Panc1 (cell line): Measurements from ENCODE around the gene USP16. TPM values are rescaled to one million over a fixed set of nuclear protein-coding genes. Genes with fewer than 3 reads are reported as not detected.

Experiments used
- ATAC-seq: fragments of 200-7000 bp; cut with Tn5 transposase; 2 replicates; pipeline ENCODE4 v1.9.1; 2020; ENCODE audit warnings: mild to moderate bottlenecking, moderate library complexity
- BruUV-seq: library from RNA; stranded (reverse); fragments of 400-500 nt; replicated peaks from 2 replicates; lab custom pipeline; 2021; lab: Mats Ljungman, UMichigan
- CTCF ChIA-PET: fragments of 300-600 bp; sonication (Branson Sonifier 250); formaldehyde crosslinking; loops from one replicate; lab custom pipeline; 2022; ENCODE audit warnings: antibody characterized with exemption; lab: Charles Lee
- POLR2A ChIA-PET: fragments of 300-600 bp; sonication (Branson Sonifier 250); formaldehyde crosslinking; loops from one replicate; lab custom pipeline; 2022; ENCODE audit warnings: antibody characterized with exemption; lab: Charles Lee
- DNase-seq: peaks from one replicate; pipeline ENCODE4 v3.0.0-alpha.2; 2010; ENCODE audit warnings: low read depth, low spot score
- H3K27ac ChIP-seq: 2 replicates; pipeline ENCODE4 v1.5.1; 2011; ENCODE audit warnings: mild to moderate bottlenecking, low read length, inconsistent platforms
- H3K27me3 ChIP-seq: fragments of 200-500 bp; sonication (Bioruptor generic); 2 replicates; pipeline ENCODE4 v1.6.0; 2014; ENCODE audit warnings: low read length, inconsistent platforms; ENCODE audit not compliant: control insufficient read depth, insufficient read depth
- H3K36me3 ChIP-seq: fragments of 200-500 bp; sonication (Bioruptor generic); 2 replicates; pipeline ENCODE4 v1.5.1; 2014; ENCODE audit warnings: inconsistent platforms, mild to moderate bottlenecking, low read length, moderate library complexity; ENCODE audit not compliant: control insufficient read depth, insufficient read depth
- H3K4me1 ChIP-seq: 2 replicates; pipeline ENCODE4 v1.5.1; 2011; ENCODE audit warnings: inconsistent platforms, mild to moderate bottlenecking, low read length, moderate library complexity; ENCODE audit not compliant: control insufficient read depth, insufficient read depth
- H3K4me3 ChIP-seq, 2 experiments: 2 replicates each; pipeline ENCODE4 v1.5.1; 2011 to 2012; ENCODE audit warnings: low read depth in 2 of 2, low read length in 2 of 2, mild to moderate bottlenecking in 2 of 2, inconsistent platforms in 1 of 2, moderate library complexity in 1 of 2
- H3K9me3 ChIP-seq: fragments of 200-500 bp; sonication (Bioruptor generic); 2 replicates; pipeline ENCODE4 v1.5.1; 2014; ENCODE audit warnings: low read depth, mild to moderate bottlenecking, inconsistent platforms, low read length, moderate library complexity; ENCODE audit not compliant: control insufficient read depth, insufficient read depth
- CTCF ChIP-seq: fragments of 450-650 bp; IDR thresholded peaks from 2 replicates; pipeline ENCODE4 v1.5.1; 2017; ENCODE audit warnings: mild to moderate bottlenecking
- POLR2AphosphoS5 ChIP-seq: IDR thresholded peaks from 2 replicates; pipeline ENCODE4 v1.6.1; 2012; ENCODE audit warnings: mild to moderate bottlenecking, low read depth, low read length, moderate library complexity
- SIN3A ChIP-seq: IDR thresholded peaks from 2 replicates; pipeline ENCODE4 v1.6.1; 2012; ENCODE audit warnings: low read depth, mild to moderate bottlenecking, low read length, moderate library complexity, borderline replicate concordance; ENCODE audit not compliant: insufficient read depth
- TCF7L2 ChIP-seq: IDR thresholded peaks from 2 replicates; pipeline ENCODE4 v1.6.1; 2011; ENCODE audit warnings: mild to moderate bottlenecking, low read depth, low read length, inconsistent platforms
- in situ Hi-C: cut with HindIII; loops from 2 replicates; pipeline ENCODE4 v1.10.0; 2016; ENCODE audit warnings: low sequenced_read_pairs, low pct_unique_long_range_greater_than_20kb
- intact Hi-C: fragments of 100-400 bp; cut with micrococcal nuclease; formaldehyde crosslinking; loops from one replicate; pipeline ENCODE4 v1.10.0; 2022; ENCODE audit not compliant: unreplicated experiment
- total RNA-seq: library from RNA; stranded (reverse); gene quantifications from one replicate; pipeline ENCODE4 v1.2.1, GENCODE V29; 2021; ENCODE audit not compliant: unreplicated experiment
- TF ChIP-seq, protein P1 (sequence below), 2 experiments: IDR thresholded peaks; 2 replicates each; pipeline ENCODE4 v1.6.1; 2011 to 2012; ENCODE audit warnings: low read depth in 2 of 2, control low read depth in 1 of 2, low read length in 1 of 2, mild to moderate bottlenecking in 1 of 2, moderate library complexity in 1 of 2; ENCODE audit not compliant: insufficient read depth in 1 of 2

The USP16 gene
- total RNA-seq, 1 experiment from 2014 or later: 26.6 TPM

DNA sequence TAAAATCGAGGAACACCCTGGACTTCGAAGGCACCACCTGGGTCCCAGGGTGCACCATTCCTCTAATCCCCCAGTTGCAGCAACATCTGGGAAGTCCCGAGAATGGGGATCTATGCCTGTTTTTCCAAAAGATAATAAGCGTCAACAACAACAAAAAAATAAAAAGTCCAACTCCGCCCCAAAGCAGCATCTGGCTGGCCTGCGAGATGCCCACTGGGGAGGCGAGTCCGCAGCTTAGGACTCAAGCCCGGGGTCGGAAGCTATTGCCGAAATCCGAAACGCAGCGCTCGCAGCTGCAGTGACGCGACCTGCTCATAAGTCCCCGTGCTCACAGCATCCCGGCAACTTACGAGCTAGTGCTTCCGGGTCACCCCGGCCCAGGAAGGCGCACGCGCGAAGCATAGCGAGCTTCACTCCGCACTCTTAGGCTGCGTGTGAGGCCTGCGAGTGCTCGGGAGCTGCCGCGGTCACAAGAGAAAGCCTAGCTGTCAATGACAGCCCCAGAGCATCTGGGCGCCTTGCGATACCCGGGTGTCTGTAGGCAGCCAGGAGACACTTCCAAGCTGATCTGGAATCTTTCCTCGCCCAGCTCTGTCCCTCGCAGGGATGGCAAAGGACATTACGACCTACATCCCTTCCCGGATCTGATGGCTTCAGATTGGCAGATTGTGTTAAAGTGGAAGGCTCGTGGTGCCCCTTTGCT, 21.9 kb upstream of the USP16 start:
- H3K4me1 ChIP-seq: no peaks in the 10 kb centered on the region
- ChIA-PET CTCF (no interaction called here), POLR2A (interaction anchor here (0.5 to 1.3 kb wide), 4 partner anchors 10 to 22 kb away, joined by 4 to 24 read pairs (median 6); partner anchors contain the start of genes LTN1 and USP16)
- intact Hi-C loops: no loop called here
- peak; percentile 75 for DNase-seq
- in situ Hi-C loops: no loop called here
- H3K27me3 ChIP-seq: no peaks in the 10 kb centered on the region
- no peaks in the 10 kb centered on the region for H3K9me3 ChIP-seq
- peak; percentile 100 for ATAC-seq
- no TSS peak for BruUV-seq
- TF ChIP-seq, protein P1, sequence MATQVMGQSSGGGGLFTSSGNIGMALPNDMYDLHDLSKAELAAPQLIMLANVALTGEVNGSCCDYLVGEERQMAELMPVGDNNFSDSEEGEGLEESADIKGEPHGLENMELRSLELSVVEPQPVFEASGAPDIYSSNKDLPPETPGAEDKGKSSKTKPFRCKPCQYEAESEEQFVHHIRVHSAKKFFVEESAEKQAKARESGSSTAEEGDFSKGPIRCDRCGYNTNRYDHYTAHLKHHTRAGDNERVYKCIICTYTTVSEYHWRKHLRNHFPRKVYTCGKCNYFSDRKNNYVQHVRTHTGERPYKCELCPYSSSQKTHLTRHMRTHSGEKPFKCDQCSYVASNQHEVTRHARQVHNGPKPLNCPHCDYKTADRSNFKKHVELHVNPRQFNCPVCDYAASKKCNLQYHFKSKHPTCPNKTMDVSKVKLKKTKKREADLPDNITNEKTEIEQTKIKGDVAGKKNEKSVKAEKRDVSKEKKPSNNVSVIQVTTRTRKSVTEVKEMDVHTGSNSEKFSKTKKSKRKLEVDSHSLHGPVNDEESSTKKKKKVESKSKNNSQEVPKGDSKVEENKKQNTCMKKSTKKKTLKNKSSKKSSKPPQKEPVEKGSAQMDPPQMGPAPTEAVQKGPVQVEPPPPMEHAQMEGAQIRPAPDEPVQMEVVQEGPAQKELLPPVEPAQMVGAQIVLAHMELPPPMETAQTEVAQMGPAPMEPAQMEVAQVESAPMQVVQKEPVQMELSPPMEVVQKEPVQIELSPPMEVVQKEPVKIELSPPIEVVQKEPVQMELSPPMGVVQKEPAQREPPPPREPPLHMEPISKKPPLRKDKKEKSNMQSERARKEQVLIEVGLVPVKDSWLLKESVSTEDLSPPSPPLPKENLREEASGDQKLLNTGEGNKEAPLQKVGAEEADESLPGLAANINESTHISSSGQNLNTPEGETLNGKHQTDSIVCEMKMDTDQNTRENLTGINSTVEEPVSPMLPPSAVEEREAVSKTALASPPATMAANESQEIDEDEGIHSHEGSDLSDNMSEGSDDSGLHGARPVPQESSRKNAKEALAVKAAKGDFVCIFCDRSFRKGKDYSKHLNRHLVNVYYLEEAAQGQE (IDR thresholded peaks at IDR 0.05; ENCODE audit: insufficient read depth in 1 of 2, low read depth in 2 of 2, low read length in 1 of 2): no peak
- no peak for TF ChIP-seq TCF7L2
- TF ChIP-seq POLR2AphosphoS5: peak; percentile 95
- TF ChIP-seq SIN3A: peak; percentile 86; the same call in 1 of the 2 replicates
- no peak for TF ChIP-seq CTCF
- peak overlapping the region; percentile 93 for H3K27ac ChIP-seq
- peak overlapping the region; percentile 59 to 78 for H3K4me3 ChIP-seq
- H3K36me3 ChIP-seq: no peaks in the 10 kb centered on the region

GRCh38 chr21:29005696-29006095, 18.8 kb upstream of the USP16 start:
- no TSS peak for BruUV-seq
- Histone ChIP-seq H3K27me3 (no peaks in the 10 kb centered on the region), H3K36me3 (no peaks in the 10 kb centered on the region), H3K4me1 (no peaks in the 10 kb centered on the region), H3K4me3 (no peak overlapping the region), H3K9me3 (no peaks in the 10 kb centered on the region), H3K27ac (no peak overlapping the region)
- ATAC-seq (no peak), DNase-seq (no peak)
- POLR2A ChIA-PET: no interaction called here
- intact Hi-C loops (no loop called here), in situ Hi-C loops (no loop called here)
- TF ChIP-seq POLR2AphosphoS5: no peak
- TF ChIP-seq, protein P1 (IDR thresholded peaks at IDR 0.05; ENCODE audit: insufficient read depth in 1 of 2, low read depth in 2 of 2, low read length in 1 of 2): no peak
- no peak for TF ChIP-seq TCF7L2
- TF ChIP-seq CTCF: no peak
- no peak for TF ChIP-seq SIN3A
- CTCF ChIA-PET: no interaction called here
